Fibroblast of gingiva (primary cell): Measurements from ENCODE around the gene ADSS1.

Experiments
- DNase-seq: peaks from one replicate; pipeline ENCODE4 v3.0.0-alpha.2; 2011; ENCODE audit warnings: low read depth

The ADSS1 gene

GRCh38 chr14:104687601-104688504, 36.2 kb upstream of the ADSS1 start:
- DNase-seq = no peak

- no peak for DNase-seq
Observed at GRCh38 chr14:104688505-104689108, 35.4 kb upstream of the ADSS1 start.

GRCh38 chr14:104689109-104689880, 34.7 kb upstream of the ADSS1 start, which contains the start of gene INF2:
TSS of gene INF2 (plus strand) at chr14:104689618. CDS start at chr14:104701366, 11,748 bp downstream.
- DNase-seq = peak; percentile 49

DNA sequence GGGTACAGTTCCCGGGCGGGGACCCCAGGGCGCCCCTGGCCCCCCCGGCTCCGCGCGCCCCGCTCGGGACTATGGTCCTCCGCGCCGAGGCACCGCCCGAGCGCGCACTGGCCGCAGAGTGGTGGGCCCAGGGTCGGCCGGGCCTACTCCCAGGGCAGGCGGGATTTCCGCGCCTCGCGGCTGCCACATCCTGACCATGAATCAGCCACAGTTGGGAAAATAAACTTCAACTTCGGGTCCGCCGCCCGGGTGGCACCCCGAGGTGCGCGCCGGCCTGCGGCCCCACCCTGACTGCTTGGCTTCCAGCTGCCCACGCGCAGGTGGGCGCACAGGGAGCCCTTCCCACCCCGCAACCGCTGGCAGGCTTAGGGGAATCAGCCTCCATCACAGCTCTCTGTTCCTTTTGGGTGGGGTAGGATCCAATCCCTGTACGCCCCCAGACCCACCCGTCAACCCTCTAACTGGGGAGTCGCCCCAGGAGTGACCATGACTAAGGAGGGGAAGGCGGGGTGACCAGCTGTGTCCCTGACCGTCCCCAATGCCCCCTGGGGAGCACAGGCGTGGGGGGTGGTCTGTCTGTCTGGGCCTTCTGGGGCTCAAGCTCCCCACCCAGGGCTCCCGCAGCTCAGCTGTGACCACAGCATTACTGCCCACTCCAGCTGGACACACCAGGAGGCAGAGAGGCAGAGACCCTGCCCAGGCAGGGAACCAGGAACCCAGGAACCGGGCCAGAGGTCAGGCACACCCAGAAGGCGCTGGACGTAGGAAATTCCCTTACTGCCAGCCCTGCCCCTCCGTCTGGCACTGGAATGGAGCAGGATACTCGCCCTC, 33.9 kb upstream of the ADSS1 start:
- no peak for DNase-seq

DNA sequence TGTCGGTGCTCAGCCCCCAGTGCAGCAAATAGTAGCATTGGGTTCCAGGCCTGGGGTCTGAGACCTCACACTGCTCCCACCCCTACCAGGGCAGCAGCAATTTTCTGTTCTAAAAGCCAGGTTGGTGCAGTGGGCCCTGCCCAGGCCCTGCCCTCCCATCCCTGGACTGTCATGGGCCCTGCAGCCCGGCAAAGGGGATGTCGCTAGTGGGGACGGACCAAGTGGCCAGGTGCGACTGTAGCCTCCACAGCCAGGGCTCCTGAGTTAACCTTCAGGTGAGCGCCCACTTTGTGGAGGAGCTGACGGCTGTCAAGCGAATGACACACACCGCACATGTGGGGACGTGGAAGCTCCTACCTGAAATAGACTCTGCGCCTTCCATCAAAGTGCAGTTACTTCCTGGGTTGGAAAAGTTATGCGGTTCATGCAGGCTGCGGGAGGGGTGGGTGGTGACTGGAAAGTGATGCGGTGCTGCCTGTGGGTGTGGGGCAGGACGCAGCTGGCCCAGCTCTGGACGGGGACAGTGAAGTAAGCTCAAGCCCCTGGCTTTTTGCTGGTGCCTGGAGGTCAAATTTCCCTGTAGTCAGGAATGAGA, 33.1 kb upstream of the ADSS1 start:
- no peak for DNase-seq

GRCh38 chr14:104691546-104692260, 32.3 kb upstream of the ADSS1 start:
- no peak for DNase-seq

DNA sequence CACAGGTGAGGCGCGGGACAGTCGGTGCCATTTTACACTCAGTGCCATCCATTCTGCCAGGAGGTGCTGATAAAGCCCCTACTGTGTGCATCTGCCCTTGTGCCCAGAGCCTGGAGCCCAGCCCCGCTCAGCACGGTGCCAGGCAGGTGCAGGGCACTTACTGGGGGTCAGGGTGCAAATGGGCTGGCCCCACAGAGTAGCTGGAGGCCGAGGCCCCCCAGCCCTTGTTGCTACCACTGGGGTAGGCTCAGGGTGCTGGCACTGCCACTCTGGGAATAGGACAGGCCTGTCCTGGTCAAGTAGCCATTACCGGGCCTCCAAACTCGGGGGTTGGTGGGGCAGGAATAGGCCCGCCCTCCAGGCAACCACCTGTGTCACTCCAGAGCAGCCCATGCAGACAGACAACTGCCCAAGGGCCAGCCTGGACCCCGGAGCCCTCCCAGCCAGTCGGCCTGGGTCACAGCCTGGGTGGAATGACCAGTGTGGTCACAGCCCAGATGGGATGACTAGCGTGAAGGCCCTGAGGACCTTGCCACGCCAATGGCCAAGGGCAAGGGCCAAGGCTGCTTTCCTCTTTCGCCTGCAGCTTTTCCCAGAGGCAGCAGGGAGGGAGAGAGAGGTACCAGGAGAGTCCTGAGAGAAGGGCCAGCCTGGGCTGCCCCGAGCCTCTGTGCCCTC, 31.6 kb upstream of the ADSS1 start:
- no peak for DNase-seq

- no peak for DNase-seq
Observed at GRCh38 chr14:104692939-104693315, 31.1 kb upstream of the ADSS1 start.

- DNase-seq = no peak
Observed at GRCh38 chr14:104693482-104694431, 30.3 kb upstream of the ADSS1 start.

DNA sequence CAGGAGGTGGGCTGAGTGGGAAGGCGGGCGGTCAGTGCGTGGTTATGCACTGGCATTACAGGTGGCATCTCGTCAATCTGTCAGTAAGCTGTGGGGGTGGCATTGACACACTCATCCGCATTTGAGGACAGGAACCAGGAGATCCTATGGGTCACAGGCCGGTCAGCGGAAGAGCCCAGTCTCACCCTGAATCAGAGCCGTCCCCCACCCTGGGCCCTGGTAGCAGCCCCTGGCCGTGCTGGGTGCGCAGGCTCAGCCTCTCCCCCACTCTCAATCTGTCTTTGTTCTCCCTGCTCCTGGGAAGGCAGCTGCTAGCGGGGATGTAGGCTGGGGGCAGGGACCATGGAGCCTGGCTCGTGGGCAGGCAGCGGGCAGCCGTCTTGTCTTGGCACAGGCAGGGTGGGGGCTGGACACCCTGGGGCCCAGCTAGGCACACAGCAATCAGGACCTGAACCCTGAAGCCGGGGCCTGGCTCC, 29.5 kb upstream of the ADSS1 start:
- no peak for DNase-seq

- DNase-seq = no peak
Observed at GRCh38 chr14:104694991-104695659, 28.9 kb upstream of the ADSS1 start.

GRCh38 chr14:104695660-104696000, 28.4 kb upstream of the ADSS1 start:
- no peak for DNase-seq

DNA sequence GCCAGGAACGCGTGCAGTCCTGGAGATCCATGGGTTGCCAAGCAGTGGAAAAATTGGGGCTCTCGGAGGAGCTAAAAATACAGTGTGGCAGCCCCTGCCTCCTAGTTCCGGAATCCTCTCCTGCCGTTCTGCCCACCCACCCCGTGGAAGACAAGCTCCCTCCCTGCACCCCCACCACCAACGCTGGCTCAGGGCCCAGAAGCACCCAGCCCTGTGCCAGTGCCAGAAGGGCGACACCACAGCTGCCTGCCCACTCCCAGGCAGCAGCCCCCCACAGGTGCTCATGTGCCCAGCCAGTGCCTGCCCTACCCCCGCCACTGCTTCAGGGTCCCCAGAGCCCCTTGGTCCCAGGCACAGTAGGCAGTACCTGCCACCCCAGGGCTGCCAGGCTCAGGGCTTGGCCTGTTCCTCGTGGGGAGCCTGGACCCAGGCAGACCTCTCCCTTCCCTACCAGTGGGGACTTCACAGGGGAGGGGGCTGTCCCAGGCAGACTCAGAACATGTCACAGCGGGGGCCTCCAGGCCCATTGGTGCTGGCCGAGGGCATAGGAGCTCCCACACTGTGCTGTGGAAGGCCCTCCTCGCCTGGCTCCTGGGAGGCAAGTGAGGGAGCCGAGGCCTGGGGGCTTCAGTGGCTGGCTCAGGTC, 27.2 kb upstream of the ADSS1 start:
- DNase-seq = no peak

- no peak for DNase-seq
Observed at GRCh38 chr14:104697317-104697703, 26.7 kb upstream of the ADSS1 start.

DNA sequence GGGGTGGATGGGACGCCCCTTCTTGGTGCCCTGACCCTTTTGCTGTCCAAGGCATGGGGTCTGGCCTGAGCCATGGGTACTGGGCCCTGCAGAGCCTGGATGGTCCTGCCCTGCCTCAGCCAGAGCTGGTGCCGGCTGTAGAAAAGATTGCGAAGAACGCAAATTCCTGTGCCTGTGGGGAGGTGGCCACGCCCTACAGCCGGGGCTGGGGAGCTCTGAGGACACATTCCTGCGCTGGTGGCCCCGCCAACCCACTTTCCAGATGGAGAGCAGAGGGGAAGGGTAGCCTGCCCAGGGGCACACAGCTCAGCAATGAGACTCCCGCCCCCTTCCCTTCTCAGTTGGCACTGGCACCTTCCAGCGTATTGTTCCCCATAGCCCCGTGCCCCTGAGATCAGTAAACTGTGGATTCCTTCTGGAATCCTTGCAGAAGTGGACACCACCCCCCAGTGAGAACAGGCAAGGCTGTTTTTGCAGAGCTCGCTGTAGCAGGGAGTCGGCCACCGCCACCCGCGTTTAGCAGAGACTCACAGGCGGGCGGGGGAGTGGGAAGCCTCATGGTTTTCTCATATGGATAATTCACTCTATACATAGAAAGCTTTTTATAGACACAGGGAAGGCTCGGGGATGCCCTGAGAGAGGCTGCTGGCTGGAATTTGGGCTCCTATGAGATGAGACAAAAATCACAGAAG, 26.0 kb upstream of the ADSS1 start:
- peak; percentile 27 for DNase-seq

GRCh38 chr14:104698688-104699425, 25.2 kb upstream of the ADSS1 start:
- no peak for DNase-seq

GRCh38 chr14:104699426-104699748, 24.6 kb upstream of the ADSS1 start:
- DNase-seq = no peak
